Keratinocyte (primary cell): ENCODE data around the gene EEPD1. TPM values are rescaled to one million over a fixed set of nuclear protein-coding genes. Genes with fewer than 3 reads are reported as not detected.

Experiments
- DNase-seq: peaks from one replicate; pipeline ENCODE4 v3.0.0-alpha.2; 2011; ENCODE audit warnings: low read depth, missing footprints, low spot score
- FAIRE-seq: peaks from 2 replicates; lab custom pipeline; 2011; peaks lifted over from hg19 to GRCh38; lab: Jason Lieb, UNC
- H2AFZ ChIP-seq: 2 replicates; pipeline ENCODE4 v1.6.0; 2012; ENCODE audit warnings: low read length, control low read depth, inconsistent platforms; ENCODE audit not compliant: control insufficient read depth
- H3K27ac ChIP-seq: 2 replicates; pipeline ENCODE4 v1.5.1; 2011; ENCODE audit warnings: low read length; ENCODE audit not compliant: control insufficient read depth, insufficient read depth
- H3K27me3 ChIP-seq: 3 replicates; pipeline ENCODE4 v1.6.0; 2011; ENCODE audit warnings: low read length; ENCODE audit not compliant: control insufficient read depth, insufficient read depth; ENCODE audit errors: extremely low read depth
- H3K36me3 ChIP-seq, 2 experiments: 2 replicates in 1 of 2; 3 replicates in 1 of 2; pipeline ENCODE4 v1.5.1; 2011; ENCODE audit warnings: low read length in 2 of 2, mild to moderate bottlenecking in 1 of 2; ENCODE audit not compliant: control insufficient read depth in 2 of 2, insufficient read depth in 2 of 2; ENCODE audit errors: extremely low read depth in 1 of 2
- H3K4me1 ChIP-seq: 3 replicates; pipeline ENCODE4 v1.5.1; 2011; ENCODE audit warnings: low read length; ENCODE audit not compliant: control insufficient read depth, insufficient read depth; ENCODE audit errors: extremely low read depth
- H3K4me2 ChIP-seq: 3 replicates; pipeline ENCODE4 v1.6.0; 2011; ENCODE audit warnings: low read depth, low read length; ENCODE audit not compliant: control insufficient read depth, insufficient read depth; ENCODE audit errors: extremely low read depth
- H3K4me3 ChIP-seq, 3 experiments: fragments of 200-600 bp in 1 of 3; sonication (generic) in 1 of 3; 2 replicates in 2 of 3; 3 replicates in 1 of 3; pipeline ENCODE4 v1.5.1; 2011 to 2016; ENCODE audit warnings: low read length in 3 of 3, mild to moderate bottlenecking in 3 of 3, control low read depth in 2 of 3, inconsistent platforms in 1 of 3, low read depth in 1 of 3, mixed read lengths in 1 of 3, mixed run types in 1 of 3, moderate library complexity in 1 of 3; ENCODE audit not compliant: control insufficient read depth in 2 of 3, insufficient read depth in 2 of 3; ENCODE audit errors: extremely low read depth in 1 of 3
- H3K79me2 ChIP-seq: 2 replicates; pipeline ENCODE4 v1.6.0; 2012; ENCODE audit warnings: low read length; ENCODE audit not compliant: control insufficient read depth, insufficient read depth
- H3K9ac ChIP-seq: 3 replicates; pipeline ENCODE4 v1.6.0; 2011; ENCODE audit warnings: low read length; ENCODE audit not compliant: control insufficient read depth, insufficient read depth; ENCODE audit errors: extremely low read depth
- H3K9me1 ChIP-seq: 3 replicates; pipeline ENCODE4 v1.6.0; 2011; ENCODE audit warnings: low read length; ENCODE audit not compliant: control insufficient read depth, insufficient read depth; ENCODE audit errors: extremely low read depth
- H3K9me3 ChIP-seq: 2 replicates; pipeline ENCODE4 v1.5.1; 2012; ENCODE audit warnings: low read depth, low read length; ENCODE audit not compliant: control insufficient read depth
- H4K20me1 ChIP-seq: 3 replicates; pipeline ENCODE4 v1.6.0; 2011; ENCODE audit warnings: low read length; ENCODE audit not compliant: control insufficient read depth, insufficient read depth; ENCODE audit errors: extremely low read depth
- EZH2 ChIP-seq: IDR thresholded peaks from one replicate; pipeline ENCODE4 v1.6.1; 2012; ENCODE audit warnings: inconsistent platforms, mild to moderate bottlenecking, low read length, moderate library complexity
- dilution Hi-C: fragments of 300-500 bp; cut with MboI; formaldehyde crosslinking; loops from one replicate; pipeline ENCODE4 v1.7.0; 2020; ENCODE audit warnings: low sequenced_read_pairs; ENCODE audit not compliant: extremely low pct_ligation_motif_present
- polyA plus RNA-seq, 5 experiments: library from polyadenylated mRNA; depleted of rRNA in 3 of 5; stranded (reverse) in 3 of 5; stranded (forward) in 1 of 5; unstranded in 1 of 5; fragments of >200 nt; gene quantifications; 1 replicate in 1 of 5; 2 replicates in 3 of 5; 3 replicates in 1 of 5; pipeline versions ENCODE4 v1.2.1 to v1.2.3, GENCODE V29; 2011 to 2012; ENCODE audit warnings: missing spikeins in 2 of 5, low read depth in 1 of 5, low replicate concordance in 1 of 5
- TF ChIP-seq, protein P1 (sequence below), 3 experiments: IDR thresholded peaks in 1 of 3; conservative IDR thresholded peaks in 1 of 3; optimal IDR thresholded peaks in 1 of 3; 2 replicates in 2 of 3; 3 replicates in 1 of 3; pipeline versions ENCODE3 to v1.5.1; 2011; ENCODE audit warnings: low read length in 3 of 3, mild to moderate bottlenecking in 3 of 3, moderate library complexity in 2 of 3, control low read depth in 1 of 3, inconsistent platforms in 1 of 3; ENCODE audit not compliant: insufficient read depth in 2 of 3; ENCODE audit errors: extremely low read depth in 1 of 3

EEPD1 gene
- polyA plus RNA-seq, 1 donor (not counting 4 experiments of a cell fraction or from before 2014, with no cell fraction given), result 1.2 TPM

DNA sequence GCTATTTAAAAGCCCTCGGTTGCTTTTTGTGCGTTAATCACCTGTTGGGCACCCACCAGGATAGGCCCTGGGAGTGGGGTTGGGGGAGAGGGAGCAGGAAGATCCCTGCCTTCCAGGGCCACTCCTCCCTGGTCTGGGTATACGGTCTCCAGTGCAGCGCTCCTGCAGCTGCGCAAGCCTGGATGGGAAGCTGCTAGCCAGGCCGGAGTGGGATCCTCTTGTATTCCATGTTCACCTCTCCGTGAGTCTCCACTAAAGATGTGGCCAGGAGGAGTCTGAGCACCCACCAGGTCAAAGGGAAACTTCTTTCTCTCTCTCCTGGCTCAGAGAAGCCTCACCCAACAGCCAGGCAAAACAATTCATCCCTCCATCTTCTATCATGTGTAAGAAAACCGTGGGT is 157.8 kb downstream of the EEPD1 start:
- H3K4me3 ChIP-seq, result no peak overlapping the region
- TF ChIP-seq, protein P1, sequence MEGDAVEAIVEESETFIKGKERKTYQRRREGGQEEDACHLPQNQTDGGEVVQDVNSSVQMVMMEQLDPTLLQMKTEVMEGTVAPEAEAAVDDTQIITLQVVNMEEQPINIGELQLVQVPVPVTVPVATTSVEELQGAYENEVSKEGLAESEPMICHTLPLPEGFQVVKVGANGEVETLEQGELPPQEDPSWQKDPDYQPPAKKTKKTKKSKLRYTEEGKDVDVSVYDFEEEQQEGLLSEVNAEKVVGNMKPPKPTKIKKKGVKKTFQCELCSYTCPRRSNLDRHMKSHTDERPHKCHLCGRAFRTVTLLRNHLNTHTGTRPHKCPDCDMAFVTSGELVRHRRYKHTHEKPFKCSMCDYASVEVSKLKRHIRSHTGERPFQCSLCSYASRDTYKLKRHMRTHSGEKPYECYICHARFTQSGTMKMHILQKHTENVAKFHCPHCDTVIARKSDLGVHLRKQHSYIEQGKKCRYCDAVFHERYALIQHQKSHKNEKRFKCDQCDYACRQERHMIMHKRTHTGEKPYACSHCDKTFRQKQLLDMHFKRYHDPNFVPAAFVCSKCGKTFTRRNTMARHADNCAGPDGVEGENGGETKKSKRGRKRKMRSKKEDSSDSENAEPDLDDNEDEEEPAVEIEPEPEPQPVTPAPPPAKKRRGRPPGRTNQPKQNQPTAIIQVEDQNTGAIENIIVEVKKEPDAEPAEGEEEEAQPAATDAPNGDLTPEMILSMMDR (optimal IDR thresholded peaks at IDR 0.05 in 1 of 3, IDR thresholded peaks at IDR 0.05 in 1 of 3, conservative IDR thresholded peaks at IDR 0.05 in 1 of 3; ENCODE audit: extremely low read depth in 1 of 3, insufficient read depth in 2 of 3, low read length in 3 of 3), result no peak
- TF ChIP-seq EZH2, result no peak
- no peaks in the 10 kb centered on the region for H3K27me3 ChIP-seq
- H3K4me1 ChIP-seq, result no peaks in the 10 kb centered on the region
- no peak overlapping the region for H2AFZ ChIP-seq
- H3K36me3 ChIP-seq, result no peaks in the 10 kb centered on the region
- no peak overlapping the region for H3K27ac ChIP-seq
- dilution Hi-C loops, result loop anchor here (25.0 kb wide), 1 partner anchor 324 kb away; no protein-coding TSS in a partner anchor
- H3K9me1 ChIP-seq, result no peaks in the 10 kb centered on the region
- H4K20me1 ChIP-seq, result no peaks in the 10 kb centered on the region
- no peaks in the 10 kb centered on the region for H3K9me3 ChIP-seq
- no peak overlapping the region for H3K9ac ChIP-seq
- no peaks in the 10 kb centered on the region for H3K79me2 ChIP-seq
- DNase-seq, result no peak
- no peak for FAIRE-seq
- H3K4me2 ChIP-seq, result no peak overlapping the region

DNA sequence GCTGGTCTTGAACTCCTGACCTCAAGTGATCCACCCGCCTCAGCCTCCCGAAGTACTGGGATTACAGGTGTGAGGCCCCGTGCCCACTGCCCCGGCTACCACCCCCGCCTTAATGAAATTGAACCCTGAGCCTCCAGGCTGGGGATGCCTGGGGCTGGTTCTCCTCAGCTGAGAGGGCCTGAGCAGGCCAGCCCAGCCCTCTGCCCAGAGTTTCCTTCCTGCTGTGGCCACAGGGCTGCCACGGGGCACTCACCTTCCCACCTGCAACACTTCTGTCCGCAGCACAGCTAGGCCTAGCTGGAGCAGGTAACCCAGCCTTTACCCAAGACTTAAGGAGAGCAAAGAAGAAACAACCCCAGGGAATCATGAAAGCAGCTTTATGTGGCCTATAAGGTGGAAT is 158.5 kb downstream of the EEPD1 start:
- Histone ChIP-seq H3K4me3 (no peak overlapping the region), H3K36me3 (no peaks in the 10 kb centered on the region), H2AFZ (no peak overlapping the region), H4K20me1 (no peaks in the 10 kb centered on the region), H3K4me1 (no peaks in the 10 kb centered on the region), H3K9ac (no peak overlapping the region), H3K27me3 (no peaks in the 10 kb centered on the region), H3K79me2 (no peaks in the 10 kb centered on the region), H3K9me1 (no peaks in the 10 kb centered on the region), H3K27ac (no peak overlapping the region), H3K9me3 (no peaks in the 10 kb centered on the region), H3K4me2 (no peak overlapping the region)
- DNase-seq (no peak), FAIRE-seq (no peak)
- TF ChIP-seq, protein P1 (optimal IDR thresholded peaks at IDR 0.05 in 1 of 3, IDR thresholded peaks at IDR 0.05 in 1 of 3, conservative IDR thresholded peaks at IDR 0.05 in 1 of 3; ENCODE audit: extremely low read depth in 1 of 3, insufficient read depth in 2 of 3, low read length in 3 of 3), result no peak
- no peak for TF ChIP-seq EZH2
- dilution Hi-C loops, result loop anchor here (25.0 kb wide), 1 partner anchor 324 kb away; no protein-coding TSS in a partner anchor
